ENCODE results near the gene ASTN2.

Gene ASTN2

DNA sequence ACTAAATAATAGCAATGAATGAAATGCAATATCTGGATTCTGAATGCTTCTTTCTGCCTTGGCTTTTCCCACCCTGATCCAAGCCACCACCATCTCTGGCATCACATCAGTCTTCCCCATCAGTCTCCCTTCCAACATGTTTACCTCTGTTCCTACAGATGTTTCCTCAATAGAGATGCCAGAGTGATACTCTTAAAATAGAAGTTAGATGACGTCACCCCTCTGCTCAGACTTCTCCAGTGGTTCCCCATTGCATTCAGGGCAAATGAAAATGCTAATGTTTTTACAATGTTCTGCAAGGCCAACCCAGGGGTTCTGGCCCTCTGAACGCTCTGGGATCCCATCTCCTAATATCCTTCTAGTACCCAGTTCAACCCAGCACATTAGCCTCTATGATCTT is 422.0 kb downstream of the ASTN2 start:
- H3K4me3 ChIP-seq (IDR thresholded peaks at IDR 0.05; ENCODE audit: insufficient read depth, low read depth, low read length): no peak overlapping the region
- H3K4me1 ChIP-seq (ENCODE audit: low read depth, poor library complexity, severe bottlenecking): no peaks in the 10 kb centered on the region
- no peak overlapping the region for H3K27ac ChIP-seq
- H3K9ac ChIP-seq: no peak overlapping the region
- no peak overlapping the region for H3K4me2 ChIP-seq
- H3K36me3 ChIP-seq (ENCODE audit: insufficient read depth): no peaks in the 10 kb centered on the region
- H3K79me2 ChIP-seq (ENCODE audit: insufficient read depth, low read depth): no peaks in the 10 kb centered on the region
- H3K27me3 ChIP-seq (ENCODE audit: insufficient read depth, low read depth): no peaks in the 10 kb centered on the region
- H2AFZ ChIP-seq (ENCODE audit: low read depth): no peak overlapping the region
- TF ChIP-seq, protein P1, sequence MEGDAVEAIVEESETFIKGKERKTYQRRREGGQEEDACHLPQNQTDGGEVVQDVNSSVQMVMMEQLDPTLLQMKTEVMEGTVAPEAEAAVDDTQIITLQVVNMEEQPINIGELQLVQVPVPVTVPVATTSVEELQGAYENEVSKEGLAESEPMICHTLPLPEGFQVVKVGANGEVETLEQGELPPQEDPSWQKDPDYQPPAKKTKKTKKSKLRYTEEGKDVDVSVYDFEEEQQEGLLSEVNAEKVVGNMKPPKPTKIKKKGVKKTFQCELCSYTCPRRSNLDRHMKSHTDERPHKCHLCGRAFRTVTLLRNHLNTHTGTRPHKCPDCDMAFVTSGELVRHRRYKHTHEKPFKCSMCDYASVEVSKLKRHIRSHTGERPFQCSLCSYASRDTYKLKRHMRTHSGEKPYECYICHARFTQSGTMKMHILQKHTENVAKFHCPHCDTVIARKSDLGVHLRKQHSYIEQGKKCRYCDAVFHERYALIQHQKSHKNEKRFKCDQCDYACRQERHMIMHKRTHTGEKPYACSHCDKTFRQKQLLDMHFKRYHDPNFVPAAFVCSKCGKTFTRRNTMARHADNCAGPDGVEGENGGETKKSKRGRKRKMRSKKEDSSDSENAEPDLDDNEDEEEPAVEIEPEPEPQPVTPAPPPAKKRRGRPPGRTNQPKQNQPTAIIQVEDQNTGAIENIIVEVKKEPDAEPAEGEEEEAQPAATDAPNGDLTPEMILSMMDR (conservative IDR thresholded peaks at IDR 0.05; ENCODE audit: low read depth, low read length): no peak
- no peaks in the 10 kb centered on the region for H4K20me1 ChIP-seq (ENCODE audit: insufficient read depth)

DNA sequence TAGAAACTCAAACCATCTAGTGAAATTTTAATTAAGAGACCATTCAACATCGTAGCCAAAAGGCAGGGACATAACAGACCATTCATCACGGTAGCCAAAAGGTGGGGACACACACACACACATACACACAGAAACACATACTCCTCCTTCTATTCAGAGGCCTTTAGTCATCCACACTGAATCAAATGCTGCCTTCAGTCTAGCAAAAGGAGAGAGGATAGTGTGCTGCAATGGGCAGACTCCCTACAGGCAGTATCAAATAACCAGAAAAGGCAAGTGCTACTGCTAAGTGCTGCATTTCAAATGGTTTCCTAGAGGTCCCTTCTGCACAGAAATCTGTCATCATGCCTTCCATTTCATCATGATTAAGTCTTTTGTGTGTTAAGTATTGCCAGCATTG is 423.8 kb downstream of the ASTN2 start:
- Histone ChIP-seq H3K27me3 (ENCODE audit: insufficient read depth, low read depth) (no peaks in the 10 kb centered on the region), H3K4me2 (no peak overlapping the region), H3K36me3 (ENCODE audit: insufficient read depth) (no peaks in the 10 kb centered on the region), H3K27ac (no peak overlapping the region), H3K4me3 (IDR thresholded peaks at IDR 0.05; ENCODE audit: insufficient read depth, low read depth, low read length) (no peak overlapping the region), H4K20me1 (ENCODE audit: insufficient read depth) (no peaks in the 10 kb centered on the region), H3K4me1 (ENCODE audit: low read depth, poor library complexity, severe bottlenecking) (no peaks in the 10 kb centered on the region), H3K9ac (no peak overlapping the region), H2AFZ (ENCODE audit: low read depth) (no peak overlapping the region), H3K79me2 (ENCODE audit: insufficient read depth, low read depth) (no peaks in the 10 kb centered on the region)
- TF ChIP-seq, protein P1 (conservative IDR thresholded peaks at IDR 0.05; ENCODE audit: low read depth, low read length): no peak

DNA sequence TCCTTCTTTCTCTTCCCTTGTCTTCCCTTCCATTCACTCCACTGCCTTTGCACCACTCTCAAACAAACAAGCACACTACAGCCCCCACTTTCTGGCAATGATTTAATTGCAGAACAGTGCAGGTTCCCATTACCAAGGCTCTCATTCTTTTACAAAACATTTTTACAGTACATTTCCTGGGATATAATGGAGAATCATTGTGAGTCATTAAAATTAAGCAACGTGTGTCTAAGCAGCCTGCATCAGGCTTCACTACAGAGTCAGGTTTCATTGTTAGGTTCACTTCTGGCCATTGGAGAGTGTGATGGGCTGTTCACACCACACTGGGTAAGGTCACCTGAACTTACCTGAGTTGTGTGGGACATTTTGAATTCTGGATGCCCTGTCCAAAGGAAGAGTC is 424.3 kb downstream of the ASTN2 start:
- H2AFZ ChIP-seq (ENCODE audit: low read depth): no peak overlapping the region
- H4K20me1 ChIP-seq (ENCODE audit: insufficient read depth): no peaks in the 10 kb centered on the region
- no peak overlapping the region for H3K4me2 ChIP-seq
- no peaks in the 10 kb centered on the region for H3K27me3 ChIP-seq (ENCODE audit: insufficient read depth, low read depth)
- no peak overlapping the region for H3K27ac ChIP-seq
- H3K4me3 ChIP-seq (IDR thresholded peaks at IDR 0.05; ENCODE audit: insufficient read depth, low read depth, low read length): no peak overlapping the region
- no peaks in the 10 kb centered on the region for H3K79me2 ChIP-seq (ENCODE audit: insufficient read depth, low read depth)
- H3K36me3 ChIP-seq (ENCODE audit: insufficient read depth): no peaks in the 10 kb centered on the region
- H3K4me1 ChIP-seq (ENCODE audit: low read depth, poor library complexity, severe bottlenecking): no peaks in the 10 kb centered on the region
- TF ChIP-seq, protein P1 (conservative IDR thresholded peaks at IDR 0.05; ENCODE audit: low read depth, low read length): no peak
- H3K9ac ChIP-seq: no peak overlapping the region

DNA sequence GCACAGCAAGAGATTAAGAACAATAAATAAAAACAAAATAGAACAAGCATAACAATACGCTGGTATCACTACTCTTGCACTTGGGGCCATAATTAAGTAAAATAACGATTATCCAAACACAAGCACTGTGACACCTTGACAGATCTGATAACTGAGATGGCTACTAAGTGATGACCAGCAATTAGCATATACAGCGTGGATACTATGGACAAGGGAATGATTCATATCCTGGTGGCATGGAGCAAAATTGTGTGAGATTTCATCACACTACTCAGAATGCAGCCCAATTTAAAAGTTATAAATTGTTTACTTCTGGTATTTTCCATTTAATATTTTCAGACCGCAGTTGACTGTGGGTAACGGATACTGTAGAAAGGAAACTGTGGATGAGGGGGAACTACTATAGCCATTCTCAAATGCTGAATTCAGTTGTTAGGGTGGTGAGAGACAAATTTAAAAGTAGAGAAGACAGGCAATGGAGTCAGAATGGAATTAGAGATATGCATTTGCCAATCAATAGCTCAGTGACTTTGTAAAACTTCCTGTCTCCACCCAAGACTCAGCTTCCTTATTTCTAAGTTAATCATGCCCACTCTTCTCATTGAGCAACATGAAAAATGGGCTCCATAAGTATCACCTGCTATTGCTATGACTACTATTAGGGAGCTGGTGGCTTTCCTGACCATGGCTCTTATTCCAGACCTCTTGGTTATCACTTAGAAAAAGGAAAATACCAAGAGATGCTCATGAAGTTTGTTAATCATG is 427.0 kb downstream of the ASTN2 start:
- H2AFZ ChIP-seq (ENCODE audit: low read depth): no peak overlapping the region
- no peak overlapping the region for H3K27ac ChIP-seq
- no peak overlapping the region for H3K4me2 ChIP-seq
- no peak overlapping the region for H3K9ac ChIP-seq
- no peaks in the 10 kb centered on the region for H3K27me3 ChIP-seq (ENCODE audit: insufficient read depth, low read depth)
- H3K4me1 ChIP-seq (ENCODE audit: low read depth, poor library complexity, severe bottlenecking): no peaks in the 10 kb centered on the region
- H3K4me3 ChIP-seq (IDR thresholded peaks at IDR 0.05; ENCODE audit: insufficient read depth, low read depth, low read length): no peak overlapping the region
- H3K36me3 ChIP-seq (ENCODE audit: insufficient read depth): no peaks in the 10 kb centered on the region
- no peaks in the 10 kb centered on the region for H3K79me2 ChIP-seq (ENCODE audit: insufficient read depth, low read depth)
- TF ChIP-seq, protein P1 (conservative IDR thresholded peaks at IDR 0.05; ENCODE audit: low read depth, low read length): no peak
- H4K20me1 ChIP-seq (ENCODE audit: insufficient read depth): no peaks in the 10 kb centered on the region
